Endothelial cell of umbilical vein (primary cell): ENCODE results near the gene SLC36A3. TPM values are rescaled to one million over a fixed set of nuclear protein-coding genes. Genes with fewer than 3 reads are reported as not detected.

Source experiments
- BruUV-seq: library from RNA; stranded (reverse); fragments of 400-500 nt; replicated peaks from 2 replicates; lab custom pipeline; 2021; lab: Mats Ljungman, UMichigan
- CTCF ChIA-PET: fragments of 300-600, 350-600 bp; sonication (Branson Sonifier 250); formaldehyde crosslinking; loops from one replicate; lab custom pipeline; 2021; ENCODE audit warnings: antibody characterized with exemption, inconsistent platforms; lab: Charles Lee
- POLR2A ChIA-PET: fragments of 300-600, 350-600 bp; sonication (Branson Sonifier 250); formaldehyde crosslinking; loops from one replicate; lab custom pipeline; 2021; ENCODE audit warnings: antibody characterized with exemption, inconsistent platforms; lab: Charles Lee
- DNase-seq: peaks from one replicate; pipeline ENCODE4 v3.0.0-alpha.2; 2011; ENCODE audit warnings: low read depth, low spot score
- FAIRE-seq: peaks from 2 replicates; lab custom pipeline; 2011; peaks lifted over from hg19 to GRCh38; lab: Jason Lieb, UNC
- H2AFZ ChIP-seq: 2 replicates; pipeline ENCODE4 v1.6.0; 2012; ENCODE audit warnings: low read depth, low read length, control low read depth, inconsistent platforms
- H3K27ac ChIP-seq: 2 replicates; pipeline ENCODE4 v1.5.1; 2011; ENCODE audit warnings: low read depth, mild to moderate bottlenecking, control low read depth, low read length, moderate library complexity; ENCODE audit not compliant: insufficient read depth
- H3K27me3 ChIP-seq, 2 experiments: 2 replicates each; pipeline versions ENCODE4 v1.6.0 to v1.6.1; 2011; ENCODE audit warnings: low read length in 2 of 2, mixed read lengths in 1 of 2; ENCODE audit not compliant: control insufficient read depth in 2 of 2, insufficient read depth in 2 of 2
- H3K36me3 ChIP-seq, 2 experiments: 2 replicates in 1 of 2; 3 replicates in 1 of 2; pipeline ENCODE4 v1.5.1; 2011; ENCODE audit warnings: low read length in 2 of 2, mild to moderate bottlenecking in 1 of 2, moderate library complexity in 1 of 2; ENCODE audit not compliant: control insufficient read depth in 2 of 2, insufficient read depth in 2 of 2; ENCODE audit errors: extremely low read depth in 1 of 2
- H3K4me1 ChIP-seq: 3 replicates; pipeline ENCODE4 v1.5.1; 2011; ENCODE audit warnings: mild to moderate bottlenecking, low read length; ENCODE audit not compliant: control insufficient read depth, insufficient read depth; ENCODE audit errors: extremely low read depth
- H3K4me2 ChIP-seq: 2 replicates; pipeline ENCODE4 v1.6.1; 2011; ENCODE audit warnings: low read length, control low read depth, mixed read lengths; ENCODE audit not compliant: insufficient read depth
- H3K4me3 ChIP-seq, 3 experiments: fragments of 200-600 bp in 1 of 3; sonication (generic), shearing (Covaris generic) in 1 of 3; replicated peaks in 1 of 3; 2 replicates each; pipeline ENCODE4 v1.5.1; 2011 to 2016; ENCODE audit warnings: control low read depth in 3 of 3, low read length in 3 of 3, mild to moderate bottlenecking in 2 of 3, inconsistent platforms in 1 of 3, low read depth in 1 of 3, moderate library complexity in 1 of 3; ENCODE audit not compliant: insufficient read depth in 1 of 3
- H3K79me2 ChIP-seq: 2 replicates; pipeline ENCODE4 v1.6.0; 2012; ENCODE audit warnings: low read length, inconsistent platforms; ENCODE audit not compliant: control insufficient read depth, insufficient read depth
- H3K9ac ChIP-seq: replicated peaks from 2 replicates; pipeline ENCODE3; 2011; ENCODE audit warnings: low read length, control low read depth; ENCODE audit not compliant: insufficient read depth; ENCODE audit errors: extremely low read depth
- H3K9me1 ChIP-seq: replicated peaks from 3 replicates; pipeline ENCODE4 v1.6.0; 2011; ENCODE audit warnings: mild to moderate bottlenecking, low read length; ENCODE audit not compliant: control insufficient read depth, insufficient read depth; ENCODE audit errors: extremely low read depth
- H3K9me3 ChIP-seq: replicated peaks from 2 replicates; pipeline ENCODE4 v1.5.1; 2012; ENCODE audit warnings: low read length, inconsistent platforms; ENCODE audit not compliant: control insufficient read depth, insufficient read depth
- H4K20me1 ChIP-seq: replicated peaks from 2 replicates; pipeline ENCODE3; 2011; ENCODE audit warnings: mild to moderate bottlenecking, low read length; ENCODE audit not compliant: control insufficient read depth, insufficient read depth; ENCODE audit errors: extremely low read depth
- EZH2 ChIP-seq: IDR thresholded peaks from 2 replicates; pipeline ENCODE4 v1.6.1; 2012; ENCODE audit warnings: borderline replicate concordance, low read depth, mild to moderate bottlenecking, moderate library complexity, low read length, inconsistent platforms; ENCODE audit not compliant: severe bottlenecking
- FOS ChIP-seq: IDR thresholded peaks from 2 replicates; pipeline ENCODE4 v1.6.1; 2011; ENCODE audit warnings: mild to moderate bottlenecking, low read length, moderate library complexity, borderline replicate concordance; ENCODE audit not compliant: insufficient read depth
- GATA2 ChIP-seq: IDR thresholded peaks from 2 replicates; pipeline ENCODE4 v1.7.0; 2011; ENCODE audit warnings: low read depth, mild to moderate bottlenecking, moderate library complexity, mixed read lengths, low read length; ENCODE audit not compliant: insufficient read length, insufficient read depth
- JUN ChIP-seq: IDR thresholded peaks from 2 replicates; pipeline ENCODE4 v1.6.1; 2011; ENCODE audit warnings: borderline replicate concordance, low read depth; ENCODE audit not compliant: insufficient read length, insufficient read depth
- MYC ChIP-seq: IDR thresholded peaks from one replicate; pipeline ENCODE4 v1.6.1; 2011; ENCODE audit warnings: mild to moderate bottlenecking, low read depth, low read length
- POLR2A ChIP-seq: IDR thresholded peaks from 2 replicates; pipeline ENCODE4 v1.6.1; 2012; ENCODE audit warnings: low read depth, mild to moderate bottlenecking, control low read depth, low read length
- POLR2AphosphoS5 ChIP-seq: IDR thresholded peaks from 2 replicates; pipeline ENCODE4 v1.6.1; 2012; ENCODE audit warnings: low read depth, mild to moderate bottlenecking, control low read depth, low read length, moderate library complexity; ENCODE audit not compliant: insufficient read depth
- dilution Hi-C: fragments of 300-500 bp; cut with MboI; formaldehyde crosslinking; loops from one replicate; pipeline ENCODE4 v1.15.0; 2019; ENCODE audit warnings: low sequenced_read_pairs; ENCODE audit not compliant: extremely low pct_ligation_motif_present
- intact Hi-C: fragments of 100-400 bp; cut with micrococcal nuclease; formaldehyde crosslinking; loops from one replicate; pipeline ENCODE4 v1.10.0; 2022
- polyA plus RNA-seq, 4 experiments: library from polyadenylated mRNA; depleted of rRNA in 3 of 4; stranded (reverse) in 3 of 4; unstranded in 1 of 4; fragments of >200 nt; gene quantifications; 2 replicates each; pipeline versions ENCODE4 v1.2.1 to v1.2.3, GENCODE V29; 2011 to 2012; ENCODE audit warnings: missing spikeins in 1 of 4
- total RNA-seq: library from RNA; stranded (reverse); gene quantifications from 2 replicates; pipeline ENCODE4 v1.2.3, GENCODE V29; 2021
- TF ChIP-seq, protein P1 (sequence below), 2 donors: IDR thresholded peaks; 1 replicate in 1 of 2; 2 replicates in 1 of 2; pipeline ENCODE4 v1.5.1; 2011; ENCODE audit warnings: low read length in 2 of 2, mild to moderate bottlenecking in 2 of 2, moderate library complexity in 2 of 2, control low read depth in 1 of 2, inconsistent platforms in 1 of 2, low read depth in 1 of 2; ENCODE audit not compliant: insufficient read depth in 1 of 2; ENCODE audit errors: extremely low read depth in 1 of 2
- TF ChIP-seq, protein P2 (sequence below): IDR thresholded peaks from 2 replicates; pipeline ENCODE4 v1.6.1; 2011; ENCODE audit not compliant: insufficient read depth, insufficient read length

SLC36A3 gene
- total and polyA plus RNA-seq, 2 donors (not counting 3 experiments of a cell fraction or from before 2014, with no cell fraction given), result not detected

DNA sequence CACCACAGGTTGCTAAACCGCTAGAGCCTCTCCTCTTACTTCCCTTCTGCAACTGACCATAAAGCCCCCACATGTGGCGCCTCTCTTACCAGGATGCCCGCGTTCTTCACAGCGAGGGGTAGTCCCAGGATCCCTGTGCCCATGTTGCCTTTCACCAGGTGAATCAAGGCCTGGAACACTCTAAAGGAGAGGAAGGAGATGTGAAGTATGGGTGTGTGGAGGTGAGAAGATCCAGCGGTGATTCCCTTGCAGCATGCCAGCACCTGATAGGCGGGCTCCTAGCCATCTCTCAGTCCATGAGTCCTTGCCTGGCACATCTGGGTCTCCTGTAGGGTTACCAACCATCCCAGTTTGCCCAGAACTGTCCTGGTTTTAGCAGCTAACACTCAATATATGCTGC, 40.5 kb upstream of the SLC36A3 start:
- Histone ChIP-seq H3K4me2 (no peak overlapping the region), H4K20me1 (no peaks in the 10 kb centered on the region), H2AFZ (no peak overlapping the region), H3K4me3 (no peak overlapping the region), H3K79me2 (no peaks in the 10 kb centered on the region), H3K9me1 (no peaks in the 10 kb centered on the region), H3K4me1 (no peaks in the 10 kb centered on the region), H3K36me3 (no peaks in the 10 kb centered on the region), H3K9me3 (no peaks in the 10 kb centered on the region), H3K9ac (no peak overlapping the region), H3K27ac (no peak overlapping the region), H3K27me3 (peaks cover 0 to 3% of the 10 kb centered on the region in 2 experiments)
- dilution Hi-C loops, result no loop called here
- CTCF ChIA-PET, result no interaction called here
- POLR2A ChIA-PET, result no interaction called here
- BruUV-seq, result no TSS peak
- FAIRE-seq (no peak), DNase-seq (no peak)
- intact Hi-C loops, result no loop called here
- TF ChIP-seq POLR2A (no peak), FOS (no peak), EZH2 (no peak), POLR2AphosphoS5 (no peak), MYC (no peak), GATA2 (no peak), JUN (no peak)
- TF ChIP-seq, protein P1, sequence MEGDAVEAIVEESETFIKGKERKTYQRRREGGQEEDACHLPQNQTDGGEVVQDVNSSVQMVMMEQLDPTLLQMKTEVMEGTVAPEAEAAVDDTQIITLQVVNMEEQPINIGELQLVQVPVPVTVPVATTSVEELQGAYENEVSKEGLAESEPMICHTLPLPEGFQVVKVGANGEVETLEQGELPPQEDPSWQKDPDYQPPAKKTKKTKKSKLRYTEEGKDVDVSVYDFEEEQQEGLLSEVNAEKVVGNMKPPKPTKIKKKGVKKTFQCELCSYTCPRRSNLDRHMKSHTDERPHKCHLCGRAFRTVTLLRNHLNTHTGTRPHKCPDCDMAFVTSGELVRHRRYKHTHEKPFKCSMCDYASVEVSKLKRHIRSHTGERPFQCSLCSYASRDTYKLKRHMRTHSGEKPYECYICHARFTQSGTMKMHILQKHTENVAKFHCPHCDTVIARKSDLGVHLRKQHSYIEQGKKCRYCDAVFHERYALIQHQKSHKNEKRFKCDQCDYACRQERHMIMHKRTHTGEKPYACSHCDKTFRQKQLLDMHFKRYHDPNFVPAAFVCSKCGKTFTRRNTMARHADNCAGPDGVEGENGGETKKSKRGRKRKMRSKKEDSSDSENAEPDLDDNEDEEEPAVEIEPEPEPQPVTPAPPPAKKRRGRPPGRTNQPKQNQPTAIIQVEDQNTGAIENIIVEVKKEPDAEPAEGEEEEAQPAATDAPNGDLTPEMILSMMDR (IDR thresholded peaks at IDR 0.05; ENCODE audit: extremely low read depth in 1 of 2, insufficient read depth in 1 of 2, low read depth in 1 of 2, low read length in 2 of 2), result no peak
- TF ChIP-seq, protein P2, sequence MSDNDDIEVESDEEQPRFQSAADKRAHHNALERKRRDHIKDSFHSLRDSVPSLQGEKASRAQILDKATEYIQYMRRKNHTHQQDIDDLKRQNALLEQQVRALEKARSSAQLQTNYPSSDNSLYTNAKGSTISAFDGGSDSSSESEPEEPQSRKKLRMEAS, result no peak
